Neural cell (in vitro differentiated cells): ENCODE data around the gene EHMT2. TPM values are rescaled to one million over a fixed set of nuclear protein-coding genes. Genes with fewer than 3 reads are reported as not detected.

ENCODE experiments used
- H2AFZ ChIP-seq: fragments of 200-600, 300-800 bp; sonication (generic), shearing (Covaris generic); 2 replicates; pipeline ENCODE4 v1.6.0; 2014; ENCODE audit warnings: low read depth, mild to moderate bottlenecking, antibody characterized with exemption, low read length, moderate library complexity
- H3F3A ChIP-seq: fragments of 200-600 bp; shearing (Covaris generic); 2 replicates; pipeline ENCODE4 v1.6.1; 2016; ENCODE audit warnings: mild to moderate bottlenecking, moderate library complexity, mixed read lengths, antibody characterized with exemption, low read length; ENCODE audit not compliant: insufficient read depth, poor library complexity, severe bottlenecking
- H3K27ac ChIP-seq: fragments of 200-600, 300-800 bp; sonication (generic), shearing (Covaris generic); 2 replicates; pipeline ENCODE4 v1.5.1; 2014; ENCODE audit warnings: mild to moderate bottlenecking, low read length, moderate library complexity
- H3K27me3 ChIP-seq: fragments of 300-800, 200-600 bp; sonication (generic), shearing (Covaris generic); 2 replicates; pipeline ENCODE4 v1.6.0; 2014; ENCODE audit warnings: mild to moderate bottlenecking, low read depth, low read length, moderate library complexity; ENCODE audit not compliant: insufficient read depth
- H3K36me3 ChIP-seq: fragments of 300-800, 200-600 bp; sonication (generic), shearing (Covaris generic); 2 replicates; pipeline ENCODE4 v1.5.1; 2014; ENCODE audit warnings: mild to moderate bottlenecking, antibody characterized with exemption, low read length, moderate library complexity; ENCODE audit not compliant: insufficient read depth
- H3K4me2 ChIP-seq: fragments of 300-800, 200-600 bp; sonication (generic), shearing (Covaris generic); 2 replicates; pipeline ENCODE4 v1.6.0; 2014; ENCODE audit warnings: mild to moderate bottlenecking, low read length
- H3K4me3 ChIP-seq: fragments of 300-800, 200-600 bp; sonication (generic), shearing (Covaris generic); 2 replicates; pipeline ENCODE4 v1.5.1; 2014; ENCODE audit warnings: mild to moderate bottlenecking, low read length, moderate library complexity
- H3K79me2 ChIP-seq: fragments of 200-600 bp; shearing (Covaris generic); replicated peaks from 2 replicates; pipeline ENCODE4 v1.6.0; 2014; ENCODE audit warnings: mild to moderate bottlenecking, low read length, moderate library complexity; ENCODE audit not compliant: insufficient read depth
- H3K9ac ChIP-seq: fragments of 300-800, 200-600 bp; sonication (generic), shearing (Covaris generic); 2 replicates; pipeline ENCODE4 v1.6.1; 2016; ENCODE audit warnings: mild to moderate bottlenecking, low read length, mixed read lengths
- H3K9me2 ChIP-seq: fragments of 200-600 bp; shearing (Covaris generic); 2 replicates; pipeline ENCODE4 v1.6.1; 2016; ENCODE audit warnings: mild to moderate bottlenecking, low read length, mixed read lengths; ENCODE audit not compliant: insufficient read depth
- H3K9me3 ChIP-seq: fragments of 200-600, 300-800 bp; sonication (generic), shearing (Covaris generic); 2 replicates; pipeline ENCODE4 v1.6.1; 2016; ENCODE audit warnings: mild to moderate bottlenecking, mixed run types, low read length, moderate library complexity, mixed read lengths
- H4K20me1 ChIP-seq: fragments of 200-600 bp; shearing (Covaris generic); 2 replicates; pipeline ENCODE4 v1.6.1; 2016; ENCODE audit warnings: mild to moderate bottlenecking, mixed run types; ENCODE audit not compliant: insufficient read depth
- CTCF ChIP-seq: fragments of 450-650 bp; IDR thresholded peaks from 2 replicates; pipeline ENCODE4 v1.5.1; 2014; ENCODE audit warnings: antibody characterized with exemption, mild to moderate bottlenecking, moderate library complexity; ENCODE audit not compliant: poor library complexity, severe bottlenecking
- EP300 ChIP-seq: fragments of 450-650 bp; conservative IDR thresholded peaks from 2 replicates; pipeline ENCODE4 v1.6.1; 2014; ENCODE audit warnings: antibody characterized with exemption, mild to moderate bottlenecking, moderate library complexity; ENCODE audit not compliant: poor library complexity, severe bottlenecking
- EZH2 ChIP-seq: fragments of 200-600, 300-800 bp; shearing (Covaris generic), sonication (generic); IDR thresholded peaks from 2 replicates; pipeline ENCODE4 v1.6.1; 2014; ENCODE audit warnings: antibody characterized with exemption, low read length, borderline replicate concordance, mild to moderate bottlenecking; ENCODE audit not compliant: insufficient read depth, poor library complexity, severe bottlenecking
- MXI1 ChIP-seq: fragments of 450-650 bp; conservative IDR thresholded peaks from 2 replicates; pipeline ENCODE4 v1.6.1; 2014; ENCODE audit warnings: antibody characterized with exemption, mild to moderate bottlenecking; ENCODE audit not compliant: poor library complexity, severe bottlenecking
- POLR2AphosphoS5 ChIP-seq: IDR thresholded peaks from 2 replicates; pipeline ENCODE4 v1.6.1; 2012
- RAD21 ChIP-seq: fragments of 450-650 bp; conservative IDR thresholded peaks from 2 replicates; pipeline ENCODE4 v1.6.1; 2014; ENCODE audit warnings: antibody characterized with exemption, mild to moderate bottlenecking, moderate library complexity
- REST ChIP-seq: IDR thresholded peaks from 2 replicates; pipeline ENCODE4 v1.6.1; 2012; ENCODE audit warnings: borderline replicate concordance
- SMC3 ChIP-seq: fragments of 450-650 bp; conservative IDR thresholded peaks from 2 replicates; pipeline ENCODE4 v1.6.1; 2014; ENCODE audit warnings: antibody characterized with exemption, mild to moderate bottlenecking, moderate library complexity; ENCODE audit not compliant: poor library complexity
- TAF1 ChIP-seq: IDR thresholded peaks from 2 replicates; pipeline ENCODE4 v1.6.1; 2012; ENCODE audit warnings: low read depth
- polyA plus RNA-seq: library from polyadenylated mRNA; depleted of rRNA; stranded (reverse); fragments of >200 nt; gene quantifications from 2 replicates; pipeline ENCODE4 v1.2.3, GENCODE V29; 2014

Gene EHMT2
- polyA plus RNA-seq, 1 donor from 2014 or later: 102 TPM

GRCh38 chr6:31899882-31900722, 2.6 kb upstream of the EHMT2 start:
- TF ChIP-seq MXI1 (no peak), RAD21 (no peak), TAF1 (no peak), SMC3 (no peak)

GRCh38 chr6:31899215-31899614, 1.7 kb upstream of the EHMT2 start:
- H3K79me2 ChIP-seq: peaks cover 35% of the 10 kb centered on the region
- peaks cover 6% of the 10 kb centered on the region for H3K36me3 ChIP-seq
- H3K9ac ChIP-seq: no peak overlapping the region
- no peaks in the 10 kb centered on the region for H3K9me2 ChIP-seq
- peaks cover 4% of the 10 kb centered on the region for H3F3A ChIP-seq
- H4K20me1 ChIP-seq: no peaks in the 10 kb centered on the region
- TF ChIP-seq EZH2 (no peak), REST (no peak), SMC3 (no peak), RAD21 (no peak), MXI1 (no peak), TAF1 (no peak), POLR2AphosphoS5 (no peak), CTCF (no peak), EP300 (no peak)
- H3K4me3 ChIP-seq: peak overlapping the region; percentile 98
- no peak overlapping the region for H3K27ac ChIP-seq
- H2AFZ ChIP-seq: no peak overlapping the region
- no peaks in the 10 kb centered on the region for H3K27me3 ChIP-seq
- H3K9me3 ChIP-seq: no peaks in the 10 kb centered on the region
- H3K4me2 ChIP-seq: no peak overlapping the region

More at GRCh38 chr6:31899882-31900722, 2.6 kb upstream of the EHMT2 start:
- H2AFZ ChIP-seq: no peak overlapping the region
- peak overlapping the region; percentile 98 for H3K4me3 ChIP-seq
- H3K9ac ChIP-seq: peak overlapping the region; percentile 76
- H4K20me1 ChIP-seq: no peaks in the 10 kb centered on the region
- H3K36me3 ChIP-seq: peaks cover 6% of the 10 kb centered on the region
- H3K79me2 ChIP-seq: peaks cover 35% of the 10 kb centered on the region
- no peaks in the 10 kb centered on the region for H3K27me3 ChIP-seq
- H3F3A ChIP-seq: peaks cover 4% of the 10 kb centered on the region
- no peak overlapping the region for H3K27ac ChIP-seq
- no peak overlapping the region for H3K4me2 ChIP-seq
- no peaks in the 10 kb centered on the region for H3K9me2 ChIP-seq
- H3K9me3 ChIP-seq: no peaks in the 10 kb centered on the region
